Activated CD8-positive, alpha-beta T cell treated with anti-CD3 and anti-CD28 coated beads for 36 hours (primary cell): Measurements from ENCODE around the gene KIAA0040. TPM values are rescaled to one million over a fixed set of nuclear protein-coding genes. Genes with fewer than 3 reads are reported as not detected.

ENCODE experiments used
- ATAC-seq: fragments of 200-7000 bp; cut with Tn5 transposase; one replicate; pipeline ENCODE4 v1.10.0; 2021; ENCODE audit warnings: mild to moderate bottlenecking, moderate library complexity
- CTCF ChIA-PET: fragments of 350-600 bp; sonication (Branson Sonifier 250); formaldehyde crosslinking; loops from one replicate; lab custom pipeline; 2021; ENCODE audit warnings: antibody characterized with exemption; lab: Charles Lee
- POLR2A ChIA-PET: fragments of 350-600 bp; sonication (Branson Sonifier 250); formaldehyde crosslinking; loops from one replicate; lab custom pipeline; 2021; ENCODE audit warnings: antibody characterized with exemption; lab: Charles Lee
- DNase-seq: peaks from one replicate; pipeline ENCODE4 v3.0.0-alpha.2; 2020
- H3K27ac Mint-ChIP-seq: one replicate; pipeline ENCODE4 v1.8.0; 2021; ENCODE audit warnings: mild to moderate bottlenecking, mixed read lengths
- H3K27me3 Mint-ChIP-seq: one replicate; pipeline ENCODE4 v1.8.0; 2021; ENCODE audit warnings: mixed read lengths
- H3K36me3 Mint-ChIP-seq: one replicate; pipeline ENCODE4 v1.8.0; 2021; ENCODE audit warnings: low read depth, mixed read lengths
- H3K4me1 Mint-ChIP-seq: one replicate; pipeline ENCODE4 v1.8.0; 2021; ENCODE audit warnings: low read depth, mixed read lengths
- H3K4me3 Mint-ChIP-seq: one replicate; pipeline ENCODE4 v1.8.0; 2021; ENCODE audit warnings: mild to moderate bottlenecking, moderate library complexity, mixed read lengths
- H3K9me3 Mint-ChIP-seq: one replicate; pipeline ENCODE4 v1.8.0; 2021; ENCODE audit warnings: mixed read lengths
- intact Hi-C: fragments of 100-400 bp; cut with micrococcal nuclease; formaldehyde crosslinking; loops from one replicate; pipeline ENCODE4 v1.10.0; 2022
- total RNA-seq, 2 experiments: library from RNA; stranded (reverse); gene quantifications; one replicate each; pipeline ENCODE4 v1.2.3, GENCODE V29; 2021
- TF ChIP-seq, protein P1 (sequence below): fragments of 200-600 bp; IDR thresholded peaks from one replicate; pipeline ENCODE4 v1.8.0; 2022; ENCODE audit warnings: antibody characterized with exemption, mild to moderate bottlenecking

Gene KIAA0040
- total RNA-seq, 2 experiments from 2014 or later, result 20.8 to 21.1 TPM

DNA sequence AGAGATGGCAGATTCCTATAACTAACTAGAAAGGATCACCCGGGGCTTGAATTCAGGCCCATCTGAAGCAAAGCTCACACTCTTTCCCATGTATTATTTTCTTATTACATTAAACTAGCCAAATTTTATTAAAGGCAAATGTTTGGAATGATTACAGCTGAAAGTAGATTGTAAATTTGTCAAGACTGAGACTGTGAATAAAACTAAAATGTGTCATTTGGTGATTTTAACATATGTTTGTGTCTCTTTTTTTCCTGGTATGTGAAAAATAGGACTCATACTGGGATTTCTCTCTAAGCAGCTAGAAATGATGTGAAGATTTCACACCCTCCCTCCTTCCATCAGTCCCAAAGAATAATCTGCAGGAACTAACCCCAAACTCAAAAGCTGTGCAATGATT, 19.1 kb upstream of the KIAA0040 start:
- Mint-ChIP-seq H3K4me3 (no peak overlapping the region), H3K27ac (no peak overlapping the region), H3K27me3 (no peaks in the 10 kb centered on the region), H3K36me3 (no peaks in the 10 kb centered on the region), H3K9me3 (no peaks in the 10 kb centered on the region), H3K4me1 (peaks cover 53% of the 10 kb centered on the region)
- intact Hi-C loops, result no loop called here
- TF ChIP-seq, protein P1, sequence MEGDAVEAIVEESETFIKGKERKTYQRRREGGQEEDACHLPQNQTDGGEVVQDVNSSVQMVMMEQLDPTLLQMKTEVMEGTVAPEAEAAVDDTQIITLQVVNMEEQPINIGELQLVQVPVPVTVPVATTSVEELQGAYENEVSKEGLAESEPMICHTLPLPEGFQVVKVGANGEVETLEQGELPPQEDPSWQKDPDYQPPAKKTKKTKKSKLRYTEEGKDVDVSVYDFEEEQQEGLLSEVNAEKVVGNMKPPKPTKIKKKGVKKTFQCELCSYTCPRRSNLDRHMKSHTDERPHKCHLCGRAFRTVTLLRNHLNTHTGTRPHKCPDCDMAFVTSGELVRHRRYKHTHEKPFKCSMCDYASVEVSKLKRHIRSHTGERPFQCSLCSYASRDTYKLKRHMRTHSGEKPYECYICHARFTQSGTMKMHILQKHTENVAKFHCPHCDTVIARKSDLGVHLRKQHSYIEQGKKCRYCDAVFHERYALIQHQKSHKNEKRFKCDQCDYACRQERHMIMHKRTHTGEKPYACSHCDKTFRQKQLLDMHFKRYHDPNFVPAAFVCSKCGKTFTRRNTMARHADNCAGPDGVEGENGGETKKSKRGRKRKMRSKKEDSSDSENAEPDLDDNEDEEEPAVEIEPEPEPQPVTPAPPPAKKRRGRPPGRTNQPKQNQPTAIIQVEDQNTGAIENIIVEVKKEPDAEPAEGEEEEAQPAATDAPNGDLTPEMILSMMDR, result no peak
- no peak for ATAC-seq
- CTCF ChIA-PET, result interaction anchor here (1.7 to 4.6 kb wide), 3 partner anchors 18 to 107 kb away, joined by 4 to 18 read pairs (median 8); no protein-coding TSS in a partner anchor
- DNase-seq, result no peak
- POLR2A ChIA-PET, result no interaction called here

DNA sequence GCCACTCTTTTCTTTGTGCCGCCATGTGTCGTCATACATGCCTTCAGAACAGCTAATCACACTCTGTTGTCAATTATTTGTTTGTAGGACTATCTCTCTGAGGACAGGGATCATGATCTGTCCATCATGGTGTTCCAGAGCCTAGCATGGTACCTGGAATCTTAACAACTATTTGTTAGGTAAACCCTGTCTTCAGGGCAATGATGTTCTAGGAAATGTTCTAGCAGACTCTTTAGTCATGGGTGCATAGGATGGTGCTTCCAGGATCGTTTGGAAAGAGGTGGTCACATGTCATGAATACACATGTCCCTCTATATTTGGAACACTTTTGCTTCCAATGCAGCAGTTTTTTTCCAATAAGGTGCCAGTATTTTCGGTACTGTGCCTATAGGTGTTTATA, 18.2 kb upstream of the KIAA0040 start:
- intact Hi-C loops, result no loop called here
- Mint-ChIP-seq H3K4me1 (peaks cover 53% of the 10 kb centered on the region), H3K36me3 (no peaks in the 10 kb centered on the region), H3K27ac (peak overlapping the region; percentile 53), H3K9me3 (no peaks in the 10 kb centered on the region), H3K4me3 (no peak overlapping the region), H3K27me3 (no peaks in the 10 kb centered on the region)
- POLR2A ChIA-PET, result interaction anchor here (0.6 to 2.4 kb wide), 2 partner anchors 23 to 414 kb away, joined by 3 to 12 read pairs; no protein-coding TSS in a partner anchor
- DNase-seq (no peak), ATAC-seq (no peak)
- CTCF ChIA-PET, result interaction anchor here (1.7 to 4.6 kb wide), 5 partner anchors 17 to 108 kb away, joined by 4 to 35 read pairs (median 17); partner anchors contain the start of gene KIAA0040
- TF ChIP-seq, protein P1, result no peak

DNA sequence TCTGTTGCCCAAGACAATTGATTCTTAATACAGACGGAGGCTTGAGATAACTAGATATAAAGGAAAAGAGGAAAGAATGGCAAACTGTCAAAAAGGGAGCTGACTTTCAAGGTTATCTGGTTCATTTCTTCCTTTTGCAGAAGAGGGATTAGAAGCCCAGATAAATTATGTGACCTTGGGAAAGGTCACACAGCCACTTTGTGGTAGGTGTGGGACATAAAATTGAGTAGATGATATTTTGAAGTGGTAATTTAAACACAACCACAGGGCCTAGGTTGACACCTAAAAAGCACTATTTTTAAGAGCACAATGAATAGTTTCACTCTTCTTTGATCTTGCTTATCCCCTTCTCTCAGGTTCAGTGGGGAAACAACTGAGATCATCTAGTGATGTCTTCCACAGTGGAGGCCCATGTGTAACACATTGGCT, 16.9 kb upstream of the KIAA0040 start:
- Mint-ChIP-seq H3K27me3 (no peaks in the 10 kb centered on the region), H3K9me3 (no peaks in the 10 kb centered on the region), H3K4me1 (peaks cover 53% of the 10 kb centered on the region), H3K4me3 (peak overlapping the region; percentile 65), H3K36me3 (no peaks in the 10 kb centered on the region), H3K27ac (peak overlapping the region; percentile 96)
- peak; percentile 86 for ATAC-seq
- DNase-seq, result peak; percentile 27
- POLR2A ChIA-PET, result interaction anchor here (1.5 to 2.4 kb wide), 3 partner anchors 16 to 21 kb away, joined by 7 to 12 read pairs (median 10); partner anchors contain the start of gene KIAA0040
- TF ChIP-seq, protein P1, result no peak
- CTCF ChIA-PET, result interaction anchor here (1.5 to 4.6 kb wide), 7 partner anchors 15 to 109 kb away, joined by 3 to 35 read pairs (median 11); partner anchors contain the start of gene KIAA0040
- intact Hi-C loops, result loop anchor here (2.0 kb wide), 1 partner anchor 19 kb away; no protein-coding TSS in a partner anchor

DNA sequence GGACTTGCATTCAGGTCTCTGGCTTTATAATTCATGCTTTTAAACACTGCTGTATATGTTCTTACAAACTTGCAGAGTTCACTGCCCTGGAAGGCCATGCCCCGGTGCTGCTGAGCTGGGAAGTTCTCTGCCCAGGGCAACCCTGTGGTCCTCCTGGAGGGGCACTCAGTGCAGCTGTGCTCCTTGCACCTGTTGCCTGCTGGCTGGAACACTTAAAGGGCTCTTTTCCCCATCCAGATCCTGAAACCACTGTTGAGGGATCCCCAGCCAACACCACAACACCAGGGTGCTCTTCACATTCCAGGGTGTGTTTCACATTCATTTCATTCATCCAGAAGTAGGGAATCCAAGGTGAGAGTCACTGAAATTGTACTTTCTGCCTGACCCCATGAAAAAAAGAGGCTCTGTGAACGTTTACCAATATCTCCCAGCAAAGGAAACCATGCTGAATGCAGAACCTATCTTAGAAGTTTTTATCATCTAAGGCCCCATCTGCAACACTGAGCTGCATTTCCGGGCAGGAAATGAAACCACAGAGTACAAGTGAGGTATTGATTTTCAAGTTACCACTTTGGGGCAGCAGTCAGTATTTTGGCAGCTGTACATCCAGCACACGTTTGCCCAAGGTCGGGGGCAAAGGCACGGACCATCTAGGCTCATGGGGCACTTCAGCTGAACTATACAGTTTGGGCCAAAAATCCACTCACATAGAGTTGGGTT, 16.4 kb upstream of the KIAA0040 start:
- Mint-ChIP-seq H3K9me3 (no peaks in the 10 kb centered on the region), H3K4me3 (peak overlapping the region; percentile 65), H3K4me1 (peaks cover 53% of the 10 kb centered on the region), H3K27ac (peak overlapping the region; percentile 96), H3K27me3 (no peaks in the 10 kb centered on the region), H3K36me3 (no peaks in the 10 kb centered on the region)
- POLR2A ChIA-PET, result interaction anchor here (1.5 to 2.4 kb wide), 3 partner anchors 16 to 21 kb away, joined by 7 to 12 read pairs (median 10); partner anchors contain the start of gene KIAA0040
- CTCF ChIA-PET, result interaction anchor here (0.6 to 4.6 kb wide), 10 partner anchors 13 to 453 kb away, joined by 3 to 35 read pairs (median 7); partner anchors contain the start of gene KIAA0040
- intact Hi-C loops, result loop anchor here (2.0 kb wide), 1 partner anchor 18 kb away; no protein-coding TSS in a partner anchor
- DNase-seq (peak; percentile 70), ATAC-seq (peak; percentile 82)
- TF ChIP-seq, protein P1, result no peak
